ENCODE results near the gene SPRYD3.

SPRYD3 gene

GRCh38 chr12:53078425-53079225 lies 565 bp downstream of the SPRYD3 start:
- no peak for DNase-seq (ENCODE audit: low read depth in 2 of 2)

GRCh38 chr12:53077030-53077429 lies 2.2 kb downstream of the SPRYD3 start:
- DNase-seq (ENCODE audit: low read depth in 2 of 2), result no peak

DNA sequence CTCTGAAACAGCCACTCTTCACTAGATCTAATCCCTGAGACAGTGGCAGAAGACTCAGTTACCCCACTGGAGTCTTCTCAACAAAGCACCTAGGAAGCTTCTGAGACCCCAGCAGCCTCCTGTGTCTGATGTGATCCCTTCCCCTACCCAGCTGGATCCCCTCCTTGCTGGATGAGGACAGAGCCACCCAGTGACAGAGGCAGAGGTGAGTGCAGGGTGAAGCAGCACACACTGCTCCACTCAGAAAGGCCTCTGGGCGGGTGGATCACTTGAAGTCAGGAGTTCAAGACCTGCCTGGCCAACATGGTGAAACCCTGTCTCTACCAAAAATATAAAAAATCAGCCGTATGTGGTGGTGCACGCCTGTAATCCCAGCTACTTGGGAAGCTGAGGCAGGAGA lies 2.7 kb downstream of the SPRYD3 start:
- DNase-seq (ENCODE audit: low read depth in 2 of 2), result no peak

- DNase-seq (ENCODE audit: low read depth in 2 of 2), result no peak
Observed at GRCh38 chr12:53074999-53075370, 4.2 kb downstream of the SPRYD3 start.

DNA sequence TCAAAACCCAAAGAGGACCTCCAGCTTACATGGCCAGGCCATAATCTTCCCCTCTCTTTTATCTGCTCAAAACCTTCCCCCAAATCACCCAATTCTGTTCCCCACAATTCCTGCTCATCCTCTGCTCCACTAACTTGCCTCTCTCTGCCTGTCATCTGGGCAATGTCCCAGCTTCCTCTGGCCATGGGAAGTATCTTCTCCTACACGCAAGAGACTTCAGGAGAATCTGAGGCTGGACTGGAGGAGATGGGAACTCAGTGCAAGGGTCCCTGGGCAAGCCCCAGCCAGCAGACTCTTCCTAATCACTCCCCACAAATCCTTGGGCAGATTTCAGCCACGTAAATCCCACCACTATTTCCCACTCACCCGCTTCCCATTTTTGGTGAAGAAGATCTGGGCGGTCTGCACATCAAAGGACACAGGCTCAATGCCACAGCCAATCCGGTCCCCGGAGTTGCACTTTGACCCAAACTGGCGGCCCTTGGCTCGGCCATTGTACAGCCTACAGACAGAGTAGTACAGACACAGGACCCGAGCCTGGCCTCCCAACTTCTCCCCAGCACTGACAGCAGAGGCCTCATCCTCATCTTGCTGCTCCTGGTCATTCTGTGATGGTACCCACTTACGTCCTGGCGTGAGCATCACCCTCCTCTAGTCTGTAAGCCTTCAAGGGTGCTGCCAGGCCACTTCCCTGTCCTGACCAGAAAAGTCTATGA lies 4.7 kb downstream of the SPRYD3 start:
- no peak for DNase-seq (ENCODE audit: low read depth in 2 of 2)

GRCh38 chr12:53073881-53074280 lies 5.3 kb downstream of the SPRYD3 start:
- no peak for DNase-seq (ENCODE audit: low read depth in 2 of 2)

DNA sequence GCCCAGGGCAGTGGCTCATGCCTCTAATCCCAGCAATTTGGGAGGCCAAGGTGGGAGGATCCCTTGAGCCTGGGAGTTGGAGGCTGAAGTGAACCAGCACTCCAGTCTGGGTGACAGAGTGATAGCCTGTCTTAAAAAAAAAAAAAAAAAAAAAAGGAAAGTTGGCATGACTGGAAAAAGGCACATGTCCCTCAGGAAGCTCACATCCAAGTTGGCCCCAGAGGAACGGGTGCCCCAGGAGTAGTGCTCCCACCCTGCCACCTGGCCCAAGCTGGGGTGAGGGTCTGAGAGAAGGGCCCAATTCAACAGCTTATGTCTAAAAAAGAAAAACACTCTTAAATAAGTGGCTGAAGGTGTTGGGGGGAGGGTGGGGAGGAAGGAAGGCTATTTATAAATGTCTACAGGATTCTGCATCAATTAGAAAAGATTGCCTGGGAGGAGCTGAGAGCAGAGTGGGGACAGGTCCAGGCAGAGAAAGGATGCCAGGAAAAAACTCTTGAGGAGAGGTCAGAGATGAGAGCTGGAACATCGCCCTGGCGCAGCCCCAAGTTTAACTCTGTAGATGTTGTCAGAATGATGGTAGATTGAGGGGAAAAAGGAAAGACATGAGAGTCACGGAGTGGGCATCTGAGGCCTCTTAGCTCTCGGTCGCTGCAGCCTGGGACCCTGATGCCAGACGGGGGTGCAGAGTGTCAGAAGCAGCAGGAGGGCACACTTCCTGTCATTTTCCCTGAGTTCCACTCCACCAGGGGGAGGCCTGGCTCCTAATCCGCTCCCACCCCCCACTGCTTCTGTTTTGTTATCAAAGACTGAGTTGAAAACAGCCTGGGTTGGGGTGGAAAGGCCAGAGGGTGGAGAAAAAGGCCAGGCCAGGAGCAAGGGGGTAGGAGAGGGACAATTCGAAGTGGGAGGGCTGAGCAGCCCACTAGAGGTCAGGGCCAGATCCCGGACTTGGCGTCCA lies 7.3 kb downstream of the SPRYD3 start:
- no peak for DNase-seq (ENCODE audit: low read depth in 2 of 2)

- no peak for DNase-seq (ENCODE audit: low read depth in 2 of 2)
Observed at GRCh38 chr12:53070877-53071492, 8.2 kb downstream of the SPRYD3 start.

GRCh38 chr12:53069621-53070410 lies 9.4 kb downstream of the SPRYD3 start:
- no peak for DNase-seq (ENCODE audit: low read depth in 2 of 2)

GRCh38 chr12:53068811-53069585 lies 10.2 kb downstream of the SPRYD3 start:
- DNase-seq (ENCODE audit: low read depth in 2 of 2), result no peak

DNA sequence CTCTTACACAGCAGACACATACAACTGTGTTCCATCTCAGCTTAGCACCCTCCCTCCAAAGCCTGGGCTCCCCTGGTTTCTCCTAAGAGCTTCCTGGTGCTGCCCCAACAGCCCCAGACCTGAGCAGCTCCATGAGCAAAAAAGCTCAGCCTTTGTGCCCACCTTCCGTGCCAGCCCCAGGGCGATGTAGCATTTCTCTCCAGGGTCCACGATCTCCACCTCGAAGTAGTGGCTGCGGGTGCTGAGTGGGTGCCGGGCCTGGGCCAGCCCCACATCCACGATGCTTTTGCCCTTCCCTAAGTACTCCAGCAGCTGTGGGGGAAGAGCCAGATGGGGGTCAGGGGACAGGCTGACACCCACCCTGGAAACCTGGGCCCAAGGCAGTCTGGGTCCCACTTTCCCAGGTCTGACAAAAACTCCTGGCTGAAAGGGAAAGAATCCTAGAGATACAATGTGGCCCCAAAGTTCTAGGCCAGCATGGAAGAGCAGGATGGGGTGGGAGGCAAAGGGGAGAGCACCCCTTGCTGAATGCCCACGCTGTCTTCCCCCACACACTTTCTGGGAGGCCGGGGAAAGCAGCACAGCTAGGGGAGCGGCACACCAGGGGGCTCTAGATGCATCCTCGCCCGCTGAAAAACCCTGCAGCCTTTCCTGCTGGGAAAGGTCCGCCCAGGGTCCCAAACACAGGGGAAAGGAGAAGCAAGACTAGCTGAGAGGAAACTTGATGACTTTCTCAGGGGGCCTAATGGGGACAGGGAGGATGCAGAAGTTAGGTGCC lies 11.0 kb downstream of the SPRYD3 start:
- DNase-seq (ENCODE audit: low read depth in 2 of 2), result no peak

DNA sequence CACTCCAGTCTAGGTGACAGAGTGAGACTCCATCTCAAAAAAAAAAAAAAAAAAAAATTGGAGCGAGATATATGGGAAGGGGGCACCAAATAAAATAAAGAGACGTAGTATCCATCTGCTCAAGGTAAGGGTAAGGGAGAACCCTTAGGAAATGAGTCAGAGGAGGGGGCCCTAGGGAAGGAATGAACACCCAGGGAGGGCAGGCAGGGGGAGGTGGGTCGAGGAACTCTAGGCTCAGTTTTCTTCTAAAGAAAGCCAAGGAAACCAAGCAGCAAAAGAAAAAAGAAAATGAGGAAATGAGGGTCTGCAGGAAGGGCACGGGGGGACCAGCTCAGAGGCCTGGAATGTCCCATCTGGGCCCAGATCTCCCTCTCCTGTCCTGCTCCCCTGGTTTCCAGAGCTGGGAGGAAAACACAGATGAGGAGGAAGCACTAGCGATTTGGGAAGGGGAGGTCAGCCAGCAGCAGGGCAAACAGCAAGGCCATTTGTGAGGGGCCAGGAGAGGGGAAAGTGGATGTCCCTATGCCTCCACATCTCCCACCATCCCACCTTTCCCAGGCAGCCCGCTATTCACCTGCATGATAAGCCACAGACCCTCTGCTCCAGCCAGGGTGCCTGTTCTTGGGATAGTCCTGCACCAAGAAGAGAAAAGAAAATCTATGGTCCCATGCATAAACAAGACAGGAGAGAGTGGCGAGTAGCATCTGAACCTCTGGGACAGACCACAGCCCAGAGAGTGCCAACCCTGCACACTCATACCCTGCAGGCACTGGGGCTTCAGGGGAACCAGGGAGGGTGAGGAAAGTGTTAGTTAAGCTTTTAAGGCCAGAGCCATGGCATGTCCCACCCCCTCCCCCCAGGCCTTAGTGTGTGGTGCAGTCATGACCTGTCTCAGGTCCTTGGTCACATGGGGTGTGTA lies 11.9 kb downstream of the SPRYD3 start:
- no peak for DNase-seq (ENCODE audit: low read depth in 2 of 2)

GRCh38 chr12:53065975-53066931 lies 12.9 kb downstream of the SPRYD3 start:
- peak; percentile 27 to 45 for DNase-seq (ENCODE audit: low read depth in 2 of 2)

GRCh38 chr12:53065470-53065869 lies 13.7 kb downstream of the SPRYD3 start:
- DNase-seq (ENCODE audit: low read depth in 2 of 2), result no peak

GRCh38 chr12:53064613-53065436 lies 14.4 kb downstream of the SPRYD3 start:
- no peak for DNase-seq (ENCODE audit: low read depth in 2 of 2)
